HepG2 (cell line): ENCODE data around the gene OSBPL10. TPM values are rescaled to one million over a fixed set of nuclear protein-coding genes. Genes with fewer than 3 reads are reported as not detected.

Experiments
- ATM ChIP-seq: fragments of 450-650 bp; IDR thresholded peaks from 2 replicates; pipeline ENCODE4 v1.7.1; 2017; ENCODE audit warnings: mild to moderate bottlenecking, borderline replicate concordance
- ATRX ChIP-seq: sonication (generic); formaldehyde crosslinking; IDR thresholded peaks from 2 replicates; pipeline ENCODE4 v1.4.0; 2020; ENCODE audit warnings: missing genetic modification reagents, borderline replicate concordance
- ETV6 ChIP-seq: sonication (generic); formaldehyde crosslinking; conservative IDR thresholded peaks from 2 replicates; pipeline ENCODE4 v1.4.0; 2020; ENCODE audit warnings: missing genetic modification reagents
- FOXO1 ChIP-seq: sonication (generic); formaldehyde crosslinking; IDR thresholded peaks from 2 replicates; pipeline ENCODE4 v1.4.0; 2020; ENCODE audit warnings: missing genetic modification reagents
- HNRNPK ChIP-seq: fragments of 200-400 bp; formaldehyde crosslinking; IDR thresholded peaks from 2 replicates; pipeline ENCODE4 v1.6.1; 2018; ENCODE audit warnings: low read length, low read depth, moderate library complexity, mild to moderate bottlenecking; ENCODE audit not compliant: poor library complexity, severe bottlenecking
- KAT8 ChIP-seq: IDR thresholded peaks from 2 replicates; pipeline ENCODE4 v1.6.1; 2016; ENCODE audit warnings: missing genetic modification reagents, missing compliant biosample characterization
- KLF13 ChIP-seq: sonication (generic); formaldehyde crosslinking; IDR thresholded peaks from 2 replicates; pipeline ENCODE4 v1.4.0; 2020; ENCODE audit warnings: mild to moderate bottlenecking, missing genetic modification reagents
- MATR3 ChIP-seq: sonication (generic); formaldehyde crosslinking; IDR thresholded peaks from 2 replicates; pipeline ENCODE4 v1.4.0; 2020; ENCODE audit warnings: missing genetic modification reagents
- MYPOP ChIP-seq: sonication (generic); formaldehyde crosslinking; IDR thresholded peaks from 2 replicates; pipeline ENCODE4 v1.8.1; 2023; ENCODE audit warnings: mild to moderate bottlenecking, moderate library complexity, missing genetic modification reagents
- PRMT3 ChIP-seq: sonication (generic); formaldehyde crosslinking; IDR thresholded peaks from 2 replicates; pipeline ENCODE4 v1.8.1; 2022; ENCODE audit warnings: low read depth, mild to moderate bottlenecking, moderate library complexity, missing genetic modification reagents, borderline replicate concordance
- PTBP1 ChIP-seq: fragments of 200-400 bp; formaldehyde crosslinking; IDR thresholded peaks from 2 replicates; pipeline ENCODE4 v1.6.1; 2018; ENCODE audit warnings: low read length, low read depth; ENCODE audit not compliant: poor library complexity, severe bottlenecking
- SOX6 ChIP-seq, 2 experiments: fragments of 450-650 bp in 1 of 2; sonication (generic) in 1 of 2; formaldehyde crosslinking in 1 of 2; IDR thresholded peaks; 2 replicates each; pipeline versions ENCODE4 v1.4.0 to v1.6.1; 2017 to 2020; ENCODE audit warnings: antibody characterized with exemption in 1 of 2, mild to moderate bottlenecking in 1 of 2, missing genetic modification reagents in 1 of 2
- TFE3 ChIP-seq: IDR thresholded peaks from 2 replicates; pipeline ENCODE4 v1.6.1; 2016
- ZFP90 ChIP-seq: sonication (generic); formaldehyde crosslinking; IDR thresholded peaks from 2 replicates; pipeline ENCODE4 v1.8.0; 2022; ENCODE audit warnings: missing genetic modification reagents, mild to moderate bottlenecking, inconsistent platforms, borderline replicate concordance
- ZMYM4 ChIP-seq: sonication (generic); formaldehyde crosslinking; IDR thresholded peaks from 2 replicates; pipeline ENCODE4 v1.8.1; 2023; ENCODE audit warnings: mild to moderate bottlenecking, missing genetic modification reagents
- ZNF260 ChIP-seq: sonication (generic); formaldehyde crosslinking; IDR thresholded peaks from 2 replicates; pipeline ENCODE4 v1.4.0; 2020; ENCODE audit warnings: missing genetic modification reagents, low read depth, mild to moderate bottlenecking, borderline replicate concordance
- ZNF468 ChIP-seq: sonication (generic); formaldehyde crosslinking; IDR thresholded peaks from 2 replicates; pipeline ENCODE4 v1.8.0; 2022; ENCODE audit warnings: mild to moderate bottlenecking, moderate library complexity, missing genetic modification reagents
- ZNF574 ChIP-seq: sonication (generic); formaldehyde crosslinking; IDR thresholded peaks from 2 replicates; pipeline ENCODE4 v1.4.0; 2020; ENCODE audit warnings: missing genetic modification reagents
- ZNF644 ChIP-seq: IDR thresholded peaks from 2 replicates; pipeline ENCODE4 v1.6.1; 2016; ENCODE audit warnings: low read depth
- ZNF749 ChIP-seq: sonication (generic); formaldehyde crosslinking; IDR thresholded peaks from 2 replicates; pipeline ENCODE4 v1.8.0; 2022; ENCODE audit warnings: mild to moderate bottlenecking, missing genetic modification reagents, moderate library complexity, borderline replicate concordance
- ZNF816 ChIP-seq: sonication (generic); formaldehyde crosslinking; IDR thresholded peaks from 2 replicates; pipeline ENCODE4 v1.8.0; 2022; ENCODE audit warnings: missing genetic modification reagents, mild to moderate bottlenecking, borderline replicate concordance
- polyA plus RNA-seq, 8 experiments: library from polyadenylated mRNA; depleted of rRNA in 3 of 8; stranded (reverse) in 7 of 8; unstranded in 1 of 8; fragments of >200 nt; fragmentation: Illumina TruSeq in 4 of 8; extraction: Trizol in 4 of 8; gene quantifications; 2 replicates each; pipeline versions ENCODE4 v1.2.1 to v1.2.3, GENCODE V29; 2011 to 2016; ENCODE audit warnings: low read depth in 4 of 8, missing spikeins in 1 of 8, mixed read lengths in 1 of 8; ENCODE audit not compliant: insufficient read depth in 1 of 8
- total RNA-seq, 5 experiments: library from RNA; depleted of rRNA; stranded (reverse); fragments of >200 nt; fragmentation: Illumina TruSeq; extraction: Trizol; gene quantifications; 2 replicates each; pipeline ENCODE4 v1.2.3, GENCODE V29; 2016; ENCODE audit warnings: low read depth in 1 of 5
- TF ChIP-seq, protein P1 (sequence below): sonication (generic); formaldehyde crosslinking; IDR thresholded peaks from 2 replicates; pipeline ENCODE4 v1.4.0; 2020; ENCODE audit warnings: missing genetic modification reagents

OSBPL10 gene
- total and polyA plus RNA-seq, 2 of the 13 experiments (the other 11 are each of a cell fraction or from before 2014, with no cell fraction given) = 10.3 to 28.6 TPM

- TF ChIP-seq MATR3 (CRISPR knock-in tag) (no peak), TFE3 (CRISPR knock-in tag) (0 out of 2 replicates have a peak, but pooled peaks have one; percentile 34), ZMYM4 (no peak; the same call in 1 of the 2 replicates), HNRNPK (no peak), KAT8 (CRISPR knock-in tag) (no peak; the same call in none of the 2 replicates), ZNF574 (peak; percentile 50; the same call in 1 of the 2 replicates), ATRX (no peak), SOX6 (IDR thresholded peaks at IDR 0.05) (no peak), SOX6 (CRISPR knock-in tag; IDR thresholded peaks at IDR 0.05) (peak; percentile 37; the same call in 1 of the 2 replicates), ZNF816 (no peak), ZNF468 (CRISPR knock-in tag) (no peak), ZNF260 (CRISPR knock-in tag) (no peak), PTBP1 (no peak), ZNF749 (CRISPR knock-in tag) (no peak), ETV6 (CRISPR knock-in tag) (no peak), MYPOP (0 out of 2 replicates have a peak, but pooled peaks have one; percentile 28), ZNF644 (CRISPR knock-in tag) (no peak), ATM (no peak), PRMT3 (CRISPR knock-in tag) (no peak), KLF13 (CRISPR knock-in tag) (no peak), FOXO1 (CRISPR knock-in tag) (peak; percentile 25; the same call in 1 of the 2 replicates), ZFP90 (CRISPR knock-in tag) (no peak)
- TF ChIP-seq, protein P1, sequence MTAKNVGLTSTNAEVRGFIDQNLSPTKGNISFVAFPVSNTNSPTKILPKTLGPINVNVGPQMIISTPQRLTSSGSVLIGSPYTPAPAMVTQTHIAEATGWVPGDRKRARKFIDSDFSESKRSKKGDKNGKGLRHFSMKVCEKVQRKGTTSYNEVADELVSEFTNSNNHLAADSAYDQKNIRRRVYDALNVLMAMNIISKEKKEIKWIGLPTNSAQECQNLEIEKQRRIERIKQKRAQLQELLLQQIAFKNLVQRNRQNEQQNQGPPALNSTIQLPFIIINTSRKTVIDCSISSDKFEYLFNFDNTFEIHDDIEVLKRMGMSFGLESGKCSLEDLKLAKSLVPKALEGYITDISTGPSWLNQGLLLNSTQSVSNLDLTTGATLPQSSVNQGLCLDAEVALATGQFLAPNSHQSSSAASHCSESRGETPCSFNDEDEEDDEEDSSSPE (CRISPR knock-in tag) = 0 out of 2 replicates have a peak, but pooled peaks have one; percentile 27
These were observed at the start of gene OSBPL10, which contains the start of gene ZNF860 (continued) for GRCh38 chr3:31981206-31982181.
